Endothelial cell of umbilical vein (primary cell): ENCODE results near the gene RIPOR3. TPM values are rescaled to one million over a fixed set of nuclear protein-coding genes. Genes with fewer than 3 reads are reported as not detected.

Source experiments
- BruUV-seq: library from RNA; stranded (reverse); fragments of 400-500 nt; replicated peaks from 2 replicates; lab custom pipeline; 2021; lab: Mats Ljungman, UMichigan
- CTCF ChIA-PET: fragments of 300-600, 350-600 bp; sonication (Branson Sonifier 250); formaldehyde crosslinking; loops from one replicate; lab custom pipeline; 2021; ENCODE audit warnings: antibody characterized with exemption, inconsistent platforms; lab: Charles Lee
- POLR2A ChIA-PET: fragments of 300-600, 350-600 bp; sonication (Branson Sonifier 250); formaldehyde crosslinking; loops from one replicate; lab custom pipeline; 2021; ENCODE audit warnings: antibody characterized with exemption, inconsistent platforms; lab: Charles Lee
- DNase-seq: peaks from one replicate; pipeline ENCODE4 v3.0.0-alpha.2; 2011; ENCODE audit warnings: low read depth, low spot score
- FAIRE-seq: peaks from 2 replicates; lab custom pipeline; 2011; peaks lifted over from hg19 to GRCh38; lab: Jason Lieb, UNC
- H2AFZ ChIP-seq: 2 replicates; pipeline ENCODE4 v1.6.0; 2012; ENCODE audit warnings: low read depth, low read length, control low read depth, inconsistent platforms
- H3K27ac ChIP-seq: 2 replicates; pipeline ENCODE4 v1.5.1; 2011; ENCODE audit warnings: low read depth, mild to moderate bottlenecking, control low read depth, low read length, moderate library complexity; ENCODE audit not compliant: insufficient read depth
- H3K27me3 ChIP-seq, 2 experiments: 2 replicates each; pipeline versions ENCODE4 v1.6.0 to v1.6.1; 2011; ENCODE audit warnings: low read length in 2 of 2, mixed read lengths in 1 of 2; ENCODE audit not compliant: control insufficient read depth in 2 of 2, insufficient read depth in 2 of 2
- H3K36me3 ChIP-seq, 2 experiments: 2 replicates in 1 of 2; 3 replicates in 1 of 2; pipeline ENCODE4 v1.5.1; 2011; ENCODE audit warnings: low read length in 2 of 2, mild to moderate bottlenecking in 1 of 2, moderate library complexity in 1 of 2; ENCODE audit not compliant: control insufficient read depth in 2 of 2, insufficient read depth in 2 of 2; ENCODE audit errors: extremely low read depth in 1 of 2
- H3K4me1 ChIP-seq: 3 replicates; pipeline ENCODE4 v1.5.1; 2011; ENCODE audit warnings: mild to moderate bottlenecking, low read length; ENCODE audit not compliant: control insufficient read depth, insufficient read depth; ENCODE audit errors: extremely low read depth
- H3K4me2 ChIP-seq: 2 replicates; pipeline ENCODE4 v1.6.1; 2011; ENCODE audit warnings: low read length, control low read depth, mixed read lengths; ENCODE audit not compliant: insufficient read depth
- H3K4me3 ChIP-seq, 3 experiments: fragments of 200-600 bp in 1 of 3; sonication (generic), shearing (Covaris generic) in 1 of 3; replicated peaks in 1 of 3; 2 replicates each; pipeline ENCODE4 v1.5.1; 2011 to 2016; ENCODE audit warnings: control low read depth in 3 of 3, low read length in 3 of 3, mild to moderate bottlenecking in 2 of 3, inconsistent platforms in 1 of 3, low read depth in 1 of 3, moderate library complexity in 1 of 3; ENCODE audit not compliant: insufficient read depth in 1 of 3
- H3K79me2 ChIP-seq: 2 replicates; pipeline ENCODE4 v1.6.0; 2012; ENCODE audit warnings: low read length, inconsistent platforms; ENCODE audit not compliant: control insufficient read depth, insufficient read depth
- H3K9ac ChIP-seq: replicated peaks from 2 replicates; pipeline ENCODE3; 2011; ENCODE audit warnings: low read length, control low read depth; ENCODE audit not compliant: insufficient read depth; ENCODE audit errors: extremely low read depth
- H3K9me1 ChIP-seq: replicated peaks from 3 replicates; pipeline ENCODE4 v1.6.0; 2011; ENCODE audit warnings: mild to moderate bottlenecking, low read length; ENCODE audit not compliant: control insufficient read depth, insufficient read depth; ENCODE audit errors: extremely low read depth
- H3K9me3 ChIP-seq: replicated peaks from 2 replicates; pipeline ENCODE4 v1.5.1; 2012; ENCODE audit warnings: low read length, inconsistent platforms; ENCODE audit not compliant: control insufficient read depth, insufficient read depth
- H4K20me1 ChIP-seq: replicated peaks from 2 replicates; pipeline ENCODE3; 2011; ENCODE audit warnings: mild to moderate bottlenecking, low read length; ENCODE audit not compliant: control insufficient read depth, insufficient read depth; ENCODE audit errors: extremely low read depth
- CTCF ChIP-seq, 2 donors: IDR thresholded peaks; 1 replicate in 1 of 2; 2 replicates in 1 of 2; pipeline ENCODE4 v1.5.1; 2011; ENCODE audit warnings: low read length in 2 of 2, mild to moderate bottlenecking in 2 of 2, moderate library complexity in 2 of 2, control low read depth in 1 of 2, inconsistent platforms in 1 of 2, low read depth in 1 of 2; ENCODE audit not compliant: insufficient read depth in 1 of 2; ENCODE audit errors: extremely low read depth in 1 of 2
- EZH2 ChIP-seq: IDR thresholded peaks from 2 replicates; pipeline ENCODE4 v1.6.1; 2012; ENCODE audit warnings: borderline replicate concordance, low read depth, mild to moderate bottlenecking, moderate library complexity, low read length, inconsistent platforms; ENCODE audit not compliant: severe bottlenecking
- FOS ChIP-seq: IDR thresholded peaks from 2 replicates; pipeline ENCODE4 v1.6.1; 2011; ENCODE audit warnings: mild to moderate bottlenecking, low read length, moderate library complexity, borderline replicate concordance; ENCODE audit not compliant: insufficient read depth
- GATA2 ChIP-seq: IDR thresholded peaks from 2 replicates; pipeline ENCODE4 v1.7.0; 2011; ENCODE audit warnings: low read depth, mild to moderate bottlenecking, moderate library complexity, mixed read lengths, low read length; ENCODE audit not compliant: insufficient read length, insufficient read depth
- JUN ChIP-seq: IDR thresholded peaks from 2 replicates; pipeline ENCODE4 v1.6.1; 2011; ENCODE audit warnings: borderline replicate concordance, low read depth; ENCODE audit not compliant: insufficient read length, insufficient read depth
- dilution Hi-C: fragments of 300-500 bp; cut with MboI; formaldehyde crosslinking; loops from one replicate; pipeline ENCODE4 v1.15.0; 2019; ENCODE audit warnings: low sequenced_read_pairs; ENCODE audit not compliant: extremely low pct_ligation_motif_present
- intact Hi-C: fragments of 100-400 bp; cut with micrococcal nuclease; formaldehyde crosslinking; loops from one replicate; pipeline ENCODE4 v1.10.0; 2022
- polyA plus RNA-seq, 4 experiments: library from polyadenylated mRNA; depleted of rRNA in 3 of 4; stranded (reverse) in 3 of 4; unstranded in 1 of 4; fragments of >200 nt; gene quantifications; 2 replicates each; pipeline versions ENCODE4 v1.2.1 to v1.2.3, GENCODE V29; 2011 to 2012; ENCODE audit warnings: missing spikeins in 1 of 4
- total RNA-seq: library from RNA; stranded (reverse); gene quantifications from 2 replicates; pipeline ENCODE4 v1.2.3, GENCODE V29; 2021

Gene RIPOR3
- total and polyA plus RNA-seq, 2 donors (not counting 3 experiments of a cell fraction or from before 2014, with no cell fraction given) = not detected

GRCh38 chr20:50593005-50593335, 98.4 kb downstream of the RIPOR3 start:
- dilution Hi-C loops = no loop called here
- no peak for FAIRE-seq

More at GRCh38 chr20:50593005-50593335, 98.4 kb downstream of the RIPOR3 start:
- Histone ChIP-seq H3K79me2 (no peaks in the 10 kb centered on the region), H3K4me2 (no peak overlapping the region), H3K4me3 (no peak overlapping the region), H3K36me3 (peaks cover 0 to 6% of the 10 kb centered on the region in 2 experiments), H4K20me1 (no peaks in the 10 kb centered on the region), H3K9me1 (no peaks in the 10 kb centered on the region), H3K9me3 (no peaks in the 10 kb centered on the region), H2AFZ (no peak overlapping the region), H3K9ac (no peak overlapping the region), H3K4me1 (peaks cover 10% of the 10 kb centered on the region), H3K27me3 (peaks cover 0 to 2% of the 10 kb centered on the region in 2 experiments), H3K27ac (no peak overlapping the region)
- TF ChIP-seq EZH2 = no peak
- TF ChIP-seq CTCF (IDR thresholded peaks at IDR 0.05; ENCODE audit: extremely low read depth in 1 of 2, insufficient read depth in 1 of 2, low read depth in 1 of 2, low read length in 2 of 2) = no peak
- TF ChIP-seq FOS = no peak
- TF ChIP-seq GATA2 = no peak
- TF ChIP-seq JUN = no peak
- intact Hi-C loops = loop anchor here (10.0 kb wide), 1 partner anchor 152 kb away; no protein-coding TSS in a partner anchor
- CTCF ChIA-PET = interaction anchor here (0.7 to 2.5 kb wide), 11 partner anchors 11 to 414 kb away, joined by 3 to 19 read pairs (median 4); no protein-coding TSS in a partner anchor
- no TSS peak for BruUV-seq
- DNase-seq = no peak
- POLR2A ChIA-PET = no interaction called here
